ENCODE measurements around the gene KCNAB3. TPM values are rescaled to one million over a fixed set of nuclear protein-coding genes. Genes with fewer than 3 reads are reported as not detected.

Gene KCNAB3
- total RNA-seq, 1 donor from 2014 or later, result 1.6 TPM

DNA sequence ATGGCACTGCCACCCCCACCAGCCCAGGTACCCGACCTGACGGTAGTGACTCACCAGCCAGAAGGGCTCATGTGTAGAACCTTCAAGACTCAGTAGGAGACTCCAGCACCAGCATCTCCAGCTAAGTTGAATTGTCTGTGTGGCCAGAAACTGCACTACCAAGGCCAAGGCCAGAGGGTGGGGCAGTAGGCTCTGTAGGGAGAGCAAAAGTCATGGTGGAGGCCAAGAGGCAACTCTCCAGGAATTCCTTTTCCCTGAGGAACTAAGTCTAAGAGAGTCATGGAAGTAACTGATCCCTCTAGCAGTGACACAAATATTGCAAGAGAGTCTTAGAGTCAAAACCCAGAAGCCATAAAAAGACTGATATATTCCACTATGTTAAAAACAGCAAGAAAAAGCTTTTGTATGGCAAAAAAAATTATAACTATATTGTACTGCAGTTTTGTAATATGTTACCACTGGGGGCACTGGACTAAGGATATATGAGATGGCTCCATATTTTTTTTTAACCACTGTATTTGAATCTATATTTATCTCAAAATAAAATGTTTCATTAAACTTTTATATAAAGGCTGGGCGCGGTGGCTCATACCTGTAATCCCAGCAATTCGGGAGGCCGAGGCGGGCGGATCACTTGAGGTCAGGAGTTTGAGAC, 42.6 kb upstream of the KCNAB3 start:
- peaks cover 5% of the 10 kb centered on the region for H3K36me3 Mint-ChIP-seq (ENCODE audit: low read depth, unreplicated experiment)
- H3K27me3 Mint-ChIP-seq (ENCODE audit: unreplicated experiment), result no peaks in the 10 kb centered on the region
- H3K4me3 Mint-ChIP-seq (ENCODE audit: unreplicated experiment), result no peak overlapping the region
- TF ChIP-seq, protein P1, sequence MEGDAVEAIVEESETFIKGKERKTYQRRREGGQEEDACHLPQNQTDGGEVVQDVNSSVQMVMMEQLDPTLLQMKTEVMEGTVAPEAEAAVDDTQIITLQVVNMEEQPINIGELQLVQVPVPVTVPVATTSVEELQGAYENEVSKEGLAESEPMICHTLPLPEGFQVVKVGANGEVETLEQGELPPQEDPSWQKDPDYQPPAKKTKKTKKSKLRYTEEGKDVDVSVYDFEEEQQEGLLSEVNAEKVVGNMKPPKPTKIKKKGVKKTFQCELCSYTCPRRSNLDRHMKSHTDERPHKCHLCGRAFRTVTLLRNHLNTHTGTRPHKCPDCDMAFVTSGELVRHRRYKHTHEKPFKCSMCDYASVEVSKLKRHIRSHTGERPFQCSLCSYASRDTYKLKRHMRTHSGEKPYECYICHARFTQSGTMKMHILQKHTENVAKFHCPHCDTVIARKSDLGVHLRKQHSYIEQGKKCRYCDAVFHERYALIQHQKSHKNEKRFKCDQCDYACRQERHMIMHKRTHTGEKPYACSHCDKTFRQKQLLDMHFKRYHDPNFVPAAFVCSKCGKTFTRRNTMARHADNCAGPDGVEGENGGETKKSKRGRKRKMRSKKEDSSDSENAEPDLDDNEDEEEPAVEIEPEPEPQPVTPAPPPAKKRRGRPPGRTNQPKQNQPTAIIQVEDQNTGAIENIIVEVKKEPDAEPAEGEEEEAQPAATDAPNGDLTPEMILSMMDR (IDR thresholded peaks at IDR 0.05; ENCODE audit: unreplicated experiment), result no peak
- H3K4me1 Mint-ChIP-seq (ENCODE audit: unreplicated experiment), result no peaks in the 10 kb centered on the region
- no peak overlapping the region for H3K27ac Mint-ChIP-seq (ENCODE audit: unreplicated experiment)
- no peaks in the 10 kb centered on the region for H3K9me3 Mint-ChIP-seq (ENCODE audit: unreplicated experiment)
- DNase-seq (ENCODE audit: low spot score), result no peak

DNA sequence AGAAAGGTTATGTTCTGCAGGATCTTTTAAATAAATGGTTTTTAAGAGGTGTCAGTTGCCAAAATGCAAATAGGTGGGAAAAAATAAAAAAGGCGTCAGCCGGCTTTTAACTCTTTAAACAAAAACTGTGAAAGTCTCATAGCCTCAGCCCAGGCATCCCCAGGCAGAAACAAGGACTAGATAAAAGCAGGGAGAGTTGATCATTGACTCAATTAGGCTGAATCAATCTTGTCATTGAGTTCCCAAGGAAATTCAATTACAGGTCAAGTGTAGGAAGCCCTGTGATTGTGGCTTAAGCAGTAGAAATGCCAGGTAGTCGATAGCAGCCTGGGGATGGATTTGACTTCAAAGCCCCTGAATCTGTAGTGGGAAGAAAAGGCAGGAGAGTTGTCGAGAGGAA, 42.0 kb upstream of the KCNAB3 start:
- Mint-ChIP-seq H3K27me3 (ENCODE audit: unreplicated experiment) (no peaks in the 10 kb centered on the region), H3K4me3 (ENCODE audit: unreplicated experiment) (no peak overlapping the region), H3K36me3 (ENCODE audit: low read depth, unreplicated experiment) (peaks cover 5% of the 10 kb centered on the region), H3K27ac (ENCODE audit: unreplicated experiment) (no peak overlapping the region), H3K4me1 (ENCODE audit: unreplicated experiment) (no peaks in the 10 kb centered on the region), H3K9me3 (ENCODE audit: unreplicated experiment) (no peaks in the 10 kb centered on the region)
- DNase-seq (ENCODE audit: low spot score), result no peak
- TF ChIP-seq, protein P1 (IDR thresholded peaks at IDR 0.05; ENCODE audit: unreplicated experiment), result no peak

DNA sequence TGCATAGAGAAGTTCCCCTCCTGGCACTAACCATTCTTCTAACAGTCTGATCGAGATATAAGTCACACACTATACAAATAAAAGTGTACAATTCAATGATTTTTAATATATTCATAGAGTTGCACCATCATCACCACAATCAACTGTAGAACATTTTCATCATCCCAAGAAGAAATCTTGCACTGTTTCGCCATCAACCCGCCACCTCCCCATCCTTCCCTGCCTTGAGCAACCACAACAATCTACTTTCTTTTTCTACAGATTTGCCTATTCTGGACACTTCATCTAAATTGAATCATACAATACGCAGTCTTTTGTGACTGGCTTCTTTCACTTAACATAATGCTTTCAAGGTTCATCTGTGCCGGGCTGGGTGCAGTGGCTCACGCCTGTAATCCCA, 39.8 kb upstream of the KCNAB3 start:
- TF ChIP-seq, protein P1 (IDR thresholded peaks at IDR 0.05; ENCODE audit: unreplicated experiment), result no peak
- no peaks in the 10 kb centered on the region for H3K4me1 Mint-ChIP-seq (ENCODE audit: unreplicated experiment)
- H3K27me3 Mint-ChIP-seq (ENCODE audit: unreplicated experiment), result no peaks in the 10 kb centered on the region
- no peak for DNase-seq (ENCODE audit: low spot score)
- H3K9me3 Mint-ChIP-seq (ENCODE audit: unreplicated experiment), result no peaks in the 10 kb centered on the region
- no peak overlapping the region for H3K4me3 Mint-ChIP-seq (ENCODE audit: unreplicated experiment)
- peaks cover 1% of the 10 kb centered on the region for H3K36me3 Mint-ChIP-seq (ENCODE audit: low read depth, unreplicated experiment)
- no peak overlapping the region for H3K27ac Mint-ChIP-seq (ENCODE audit: unreplicated experiment)

DNA sequence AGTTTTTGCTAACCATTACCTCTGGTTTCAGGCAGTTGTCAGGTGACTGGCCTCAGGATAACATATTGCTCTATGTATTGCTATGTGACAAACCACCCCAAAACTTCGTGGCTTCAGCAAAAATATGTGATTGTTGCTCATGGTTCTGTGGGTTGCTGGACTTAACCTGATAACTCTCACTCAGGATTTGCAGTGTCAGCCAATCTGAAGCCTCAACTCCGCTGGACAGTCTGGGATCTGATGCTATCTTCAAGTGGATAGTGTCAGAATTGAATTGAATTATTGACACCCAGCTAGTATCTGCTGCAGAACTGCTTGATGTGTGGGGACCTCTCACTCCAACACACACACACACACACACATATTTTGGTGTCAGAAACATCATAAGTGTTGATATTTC, 38.1 kb upstream of the KCNAB3 start:
- no peaks in the 10 kb centered on the region for H3K9me3 Mint-ChIP-seq (ENCODE audit: unreplicated experiment)
- H3K27ac Mint-ChIP-seq (ENCODE audit: unreplicated experiment), result no peak overlapping the region
- TF ChIP-seq, protein P1 (IDR thresholded peaks at IDR 0.05; ENCODE audit: unreplicated experiment), result no peak
- DNase-seq (ENCODE audit: low spot score), result no peak
- H3K4me1 Mint-ChIP-seq (ENCODE audit: unreplicated experiment), result no peaks in the 10 kb centered on the region
- no peak overlapping the region for H3K4me3 Mint-ChIP-seq (ENCODE audit: unreplicated experiment)
- no peaks in the 10 kb centered on the region for H3K36me3 Mint-ChIP-seq (ENCODE audit: low read depth, unreplicated experiment)
- H3K27me3 Mint-ChIP-seq (ENCODE audit: unreplicated experiment), result peaks cover 2% of the 10 kb centered on the region

DNA sequence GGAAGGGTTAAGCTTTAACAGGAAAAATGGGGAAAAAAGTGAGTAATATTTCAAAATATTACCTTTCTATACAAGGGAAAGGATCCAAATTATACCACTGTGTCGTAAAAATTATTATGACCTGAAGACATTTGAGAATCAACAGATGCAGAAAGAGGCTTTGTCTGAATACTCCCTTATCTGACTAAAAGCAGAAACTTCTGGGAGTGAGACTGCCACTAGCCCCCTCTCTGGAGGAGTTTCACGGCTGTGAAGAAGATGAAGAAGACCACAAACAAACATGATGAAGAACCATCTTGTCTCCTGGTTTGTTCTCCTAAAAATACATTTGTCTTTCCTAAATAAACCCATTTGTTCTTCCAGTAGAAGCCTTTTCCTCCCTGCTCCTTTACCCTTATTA, 31.8 kb upstream of the KCNAB3 start:
- DNase-seq (ENCODE audit: low spot score), result no peak
- H3K36me3 Mint-ChIP-seq (ENCODE audit: low read depth, unreplicated experiment), result no peaks in the 10 kb centered on the region
- no peak overlapping the region for H3K4me3 Mint-ChIP-seq (ENCODE audit: unreplicated experiment)
- H3K4me1 Mint-ChIP-seq (ENCODE audit: unreplicated experiment), result peaks cover 8% of the 10 kb centered on the region
- H3K9me3 Mint-ChIP-seq (ENCODE audit: unreplicated experiment), result no peaks in the 10 kb centered on the region
- H3K27me3 Mint-ChIP-seq (ENCODE audit: unreplicated experiment), result peaks cover 3% of the 10 kb centered on the region
- TF ChIP-seq, protein P1 (IDR thresholded peaks at IDR 0.05; ENCODE audit: unreplicated experiment), result no peak
- no peak overlapping the region for H3K27ac Mint-ChIP-seq (ENCODE audit: unreplicated experiment)
